NB4 (cell line): Measurements from ENCODE around the gene MAP2K6.

Experiments
- DNase-seq: peaks from one replicate; pipeline ENCODE4 v3.0.0; 2010; ENCODE audit warnings: low read depth
- H3K4me3 ChIP-seq: one replicate; pipeline ENCODE4 v1.5.1; 2011; ENCODE audit warnings: mild to moderate bottlenecking, low read depth, low read length, moderate library complexity
- CTCF ChIP-seq: IDR thresholded peaks from one replicate; pipeline ENCODE4 v1.5.1; 2012; ENCODE audit warnings: low read depth, low read length
- MAX ChIP-seq: IDR thresholded peaks from 2 replicates; pipeline ENCODE4 v1.6.1; 2011; ENCODE audit warnings: low read depth, low read length
- MYC ChIP-seq: IDR thresholded peaks from 2 replicates; pipeline ENCODE4 v1.6.1; 2011; ENCODE audit warnings: low read depth, low read length
- POLR2A ChIP-seq: IDR thresholded peaks from 2 replicates; pipeline ENCODE4 v1.6.1; 2011; ENCODE audit warnings: mild to moderate bottlenecking; ENCODE audit not compliant: insufficient read length; ENCODE audit errors: extremely low read depth

Gene MAP2K6

GRCh38 chr17:69594641-69595040, 180.1 kb downstream of the MAP2K6 start:
- no peak overlapping the region for H3K4me3 ChIP-seq
- TF ChIP-seq MAX (no peak), CTCF (no peak), POLR2A (no peak), MYC (no peak)
- no peak for DNase-seq

- no peak for DNase-seq
- TF ChIP-seq POLR2A (no peak), MYC (no peak), CTCF (no peak), MAX (no peak)
Measured at GRCh38 chr17:69596141-69596540, 181.6 kb downstream of the MAP2K6 start.

GRCh38 chr17:69597898-69598692, 183.6 kb downstream of the MAP2K6 start:
- no peak for DNase-seq
- TF ChIP-seq MYC (no peak), CTCF (no peak), POLR2A (no peak), MAX (no peak)
- H3K4me3 ChIP-seq: no peak overlapping the region

More at GRCh38 chr17:69596141-69596540, 181.6 kb downstream of the MAP2K6 start:
- no peak overlapping the region for H3K4me3 ChIP-seq

- no peak overlapping the region for H3K4me3 ChIP-seq
- TF ChIP-seq POLR2A (no peak), MAX (no peak), MYC (no peak), CTCF (no peak)
- no peak for DNase-seq
Measured at GRCh38 chr17:69602972-69603371, 188.5 kb downstream of the MAP2K6 start.
